PC-3 (cell line): ENCODE data around the gene SHANK3. TPM values are rescaled to one million over a fixed set of nuclear protein-coding genes. Genes with fewer than 3 reads are reported as not detected.

ENCODE experiments used
- ATAC-seq: fragments of 200-7000 bp; cut with Tn5 transposase; 2 replicates; pipeline ENCODE4 v1.9.1; 2020; ENCODE audit warnings: mild to moderate bottlenecking, moderate library complexity
- BruUV-seq: library from RNA; stranded (reverse); fragments of 400-500 nt; replicated peaks from 2 replicates; lab custom pipeline; 2021; lab: Mats Ljungman, UMichigan
- CTCF ChIA-PET: fragments of 300-600 bp; sonication (Branson Sonifier 250); formaldehyde crosslinking; loops from one replicate; lab custom pipeline; 2022; ENCODE audit warnings: antibody characterized with exemption; lab: Charles Lee
- POLR2A ChIA-PET: fragments of 300-600 bp; sonication (Branson Sonifier 250); formaldehyde crosslinking; loops from one replicate; lab custom pipeline; 2022; ENCODE audit warnings: antibody characterized with exemption; ENCODE audit not compliant: unreplicated experiment; lab: Charles Lee
- DNase-seq: peaks from one replicate; pipeline ENCODE4 v3.0.0-alpha.2; 2015
- H2AFZ ChIP-seq: fragments of 300-600 bp; sonication (generic); 2 replicates; pipeline ENCODE4 v1.6.0; 2016; ENCODE audit warnings: antibody characterized with exemption, low read length
- H3F3A ChIP-seq: fragments of 300-600 bp; sonication (generic); one replicate; pipeline ENCODE4 v1.6.0; 2017; ENCODE audit warnings: antibody characterized with exemption, low read length, control low read depth, mild to moderate bottlenecking; ENCODE audit not compliant: unreplicated experiment
- H3K27ac ChIP-seq: fragments of 300-600 bp; sonication (generic); 2 replicates; pipeline ENCODE4 v1.5.1; 2016; ENCODE audit warnings: mild to moderate bottlenecking, low read length
- H3K27me3 ChIP-seq: fragments of 300-600 bp; sonication (generic); 2 replicates; pipeline ENCODE4 v1.6.1; 2016; ENCODE audit warnings: low read length, mixed read lengths
- H3K36me3 ChIP-seq: fragments of 300-600 bp; sonication (generic); 2 replicates; pipeline ENCODE4 v1.6.1; 2016; ENCODE audit warnings: low read depth, mixed run types, low read length, mixed read lengths
- H3K4me1 ChIP-seq: fragments of 300-600 bp; sonication (generic); 2 replicates; pipeline ENCODE4 v1.5.1; 2016; ENCODE audit warnings: low read length; ENCODE audit not compliant: insufficient read depth
- H3K4me2 ChIP-seq: fragments of 300-600 bp; sonication (generic); 2 replicates; pipeline ENCODE4 v1.6.0; 2016; ENCODE audit warnings: low read length
- H3K4me3 ChIP-seq: fragments of 300-600 bp; sonication (generic); 2 replicates; pipeline ENCODE4 v1.5.1; 2016; ENCODE audit warnings: mild to moderate bottlenecking, low read length, mixed read lengths
- H3K79me2 ChIP-seq: fragments of 300-600 bp; sonication (generic); 2 replicates; pipeline ENCODE4 v1.6.1; 2017; ENCODE audit warnings: low read length, mixed read lengths
- H3K9ac ChIP-seq: fragments of 300-600 bp; sonication (generic); 2 replicates; pipeline ENCODE4 v1.6.0; 2016; ENCODE audit warnings: mild to moderate bottlenecking, low read length
- H3K9me2 ChIP-seq: fragments of 300-600 bp; sonication (generic); replicated peaks from 2 replicates; pipeline ENCODE4 v1.6.1; 2016; ENCODE audit warnings: mixed run types, low read length, mixed read lengths
- H3K9me3 ChIP-seq: fragments of 300-600 bp; sonication (generic); 2 replicates; pipeline ENCODE4 v1.6.1; 2016; ENCODE audit warnings: low read length, mixed read lengths
- H4K20me1 ChIP-seq: fragments of 300-600 bp; sonication (generic); 2 replicates; pipeline ENCODE4 v1.6.1; 2016; ENCODE audit warnings: low read length, mixed read lengths
- CTCF ChIP-seq: fragments of 300-600 bp; sonication (generic); conservative IDR thresholded peaks from 2 replicates; pipeline ENCODE4 v1.5.1; 2017; ENCODE audit warnings: antibody characterized with exemption, low read depth, mild to moderate bottlenecking, low read length
- EZH2 ChIP-seq: fragments of 300-600 bp; sonication (generic); IDR thresholded peaks from one replicate; pipeline ENCODE4 v1.6.1; 2017; ENCODE audit warnings: antibody characterized with exemption, mild to moderate bottlenecking, low read length; ENCODE audit not compliant: unreplicated experiment
- EZH2phosphoT487 ChIP-seq: fragments of 300-600 bp; sonication (generic); IDR thresholded peaks from 2 replicates; pipeline ENCODE4 v1.6.1; 2018; ENCODE audit warnings: mild to moderate bottlenecking, antibody characterized with exemption, low read length, borderline replicate concordance
- intact Hi-C: fragments of 100-400 bp; cut with micrococcal nuclease; formaldehyde crosslinking; loops from 2 replicates; pipeline ENCODE4 v1.9.0; 2023
- total RNA-seq: library from RNA; depleted of rRNA; stranded (reverse); fragments of >200 nt; gene quantifications from 2 replicates; pipeline ENCODE4 v1.2.3, GENCODE V29; 2014

The SHANK3 gene
- total RNA-seq, 1 experiment from 2014 or later = 3.7 TPM

GRCh38 chr22:50694099-50694605, 21.5 kb downstream of the SHANK3 start:
- H3K4me2 ChIP-seq = no peak overlapping the region
- no peak overlapping the region for H2AFZ ChIP-seq
- ATAC-seq = no peak
- no peaks in the 10 kb centered on the region for H3F3A ChIP-seq
- H3K9me2 ChIP-seq = no peaks in the 10 kb centered on the region
- H4K20me1 ChIP-seq = no peaks in the 10 kb centered on the region
- DNase-seq = peak; percentile 25
- no peaks in the 10 kb centered on the region for H3K79me2 ChIP-seq
- TF ChIP-seq CTCF (no peak), EZH2 (no peak), EZH2phosphoT487 (no peak)
- no peak overlapping the region for H3K27ac ChIP-seq
- BruUV-seq = no TSS peak
- ChIA-PET POLR2A (no interaction called here), CTCF (no interaction called here)
- H3K4me1 ChIP-seq = no peaks in the 10 kb centered on the region; the same call in 1 of the 2 replicates
- no peaks in the 10 kb centered on the region for H3K36me3 ChIP-seq
- no peaks in the 10 kb centered on the region for H3K9me3 ChIP-seq
- no peak overlapping the region for H3K4me3 ChIP-seq
- intact Hi-C loops = loop anchor here (5.0 kb wide), 1 partner anchor 112 kb away; the partner anchor contains the start of gene CHKB
- no peaks in the 10 kb centered on the region for H3K27me3 ChIP-seq
- H3K9ac ChIP-seq = no peak overlapping the region

GRCh38 chr22:50694766-50695420, 22.3 kb downstream of the SHANK3 start:
- intact Hi-C loops = loop anchor here (5.0 kb wide), 1 partner anchor 113 kb away; the partner anchor contains the start of gene CHKB
- H3K9ac ChIP-seq = no peak overlapping the region
- H2AFZ ChIP-seq = no peak overlapping the region
- CTCF ChIA-PET = no interaction called here
- no peak overlapping the region for H3K27ac ChIP-seq
- no peaks in the 10 kb centered on the region for H3K79me2 ChIP-seq
- H3K27me3 ChIP-seq = no peaks in the 10 kb centered on the region
- H3K4me1 ChIP-seq = no peaks in the 10 kb centered on the region; the same call in 1 of the 2 replicates
- BruUV-seq = no TSS peak
- H3K9me2 ChIP-seq = no peaks in the 10 kb centered on the region
- no peaks in the 10 kb centered on the region for H3K9me3 ChIP-seq
- POLR2A ChIA-PET = no interaction called here
- H3F3A ChIP-seq = no peaks in the 10 kb centered on the region
- no peaks in the 10 kb centered on the region for H3K36me3 ChIP-seq
- H4K20me1 ChIP-seq = no peaks in the 10 kb centered on the region
- TF ChIP-seq EZH2 (no peak), EZH2phosphoT487 (no peak), CTCF (no peak)
- H3K4me2 ChIP-seq = no peak overlapping the region
- no peak for DNase-seq
- no peak overlapping the region for H3K4me3 ChIP-seq
- no peak for ATAC-seq
